CD4-positive, alpha-beta T cell treated with Interleukin-2 at 100 ng/mL for 4 hours (primary cell): ENCODE measurements around the gene CTDSPL2.
"Not testable (repeated sequence)": the region's sequence is repeated elsewhere in the genome, so short reads cannot be mapped to it uniquely, and the experiment has no call there.

ENCODE experiments used
- DNase-seq: peaks from one replicate; pipeline ENCODE4 v3.0.0-alpha.2; 2020; ENCODE audit warnings: low spot score

The CTDSPL2 gene

DNA sequence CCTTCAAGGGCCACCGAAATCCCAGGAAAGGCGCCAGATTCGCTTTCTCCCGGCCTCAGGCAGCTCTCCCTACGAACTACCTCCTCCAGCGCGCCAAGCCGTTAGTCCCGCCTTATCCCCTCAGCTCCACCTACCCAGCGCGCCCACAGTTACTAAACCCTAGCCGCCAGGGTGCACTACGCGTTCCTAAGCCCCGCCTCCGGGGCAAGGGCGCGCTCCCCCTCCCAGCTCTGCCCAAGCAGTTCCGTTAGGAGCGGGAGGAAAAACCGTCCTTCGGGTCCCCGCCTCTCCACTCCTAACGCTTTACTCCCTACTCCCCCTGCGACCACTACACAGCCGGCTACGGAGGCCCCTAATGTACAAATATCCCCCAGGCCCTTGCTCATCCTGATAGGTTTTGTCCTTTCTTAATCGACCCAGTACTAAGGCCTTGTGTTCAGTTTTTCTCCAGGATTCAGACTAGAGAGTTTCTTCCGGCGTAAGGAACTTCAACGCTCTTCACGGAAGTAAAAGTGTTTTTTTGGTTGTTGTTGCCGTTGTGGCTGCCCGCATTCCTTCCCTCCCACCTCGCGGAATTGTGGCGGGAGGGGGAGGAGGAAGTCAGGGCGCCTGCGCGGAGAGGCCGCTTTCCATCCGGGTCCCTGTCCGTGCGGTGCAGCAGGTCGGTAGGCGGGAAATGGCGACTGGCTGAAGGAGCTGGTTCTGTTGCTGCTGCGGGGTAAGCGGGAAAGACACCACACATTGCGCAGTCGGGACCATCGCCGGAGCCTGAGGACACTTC lies at the start of gene CTDSPL2:
CTDSPL2 (plus strand) TSS at position 655 of the 781 bp plus-strand sequence. CDS start 31,386 bp downstream, outside the sequence.
- peak; percentile 94 for DNase-seq

DNA sequence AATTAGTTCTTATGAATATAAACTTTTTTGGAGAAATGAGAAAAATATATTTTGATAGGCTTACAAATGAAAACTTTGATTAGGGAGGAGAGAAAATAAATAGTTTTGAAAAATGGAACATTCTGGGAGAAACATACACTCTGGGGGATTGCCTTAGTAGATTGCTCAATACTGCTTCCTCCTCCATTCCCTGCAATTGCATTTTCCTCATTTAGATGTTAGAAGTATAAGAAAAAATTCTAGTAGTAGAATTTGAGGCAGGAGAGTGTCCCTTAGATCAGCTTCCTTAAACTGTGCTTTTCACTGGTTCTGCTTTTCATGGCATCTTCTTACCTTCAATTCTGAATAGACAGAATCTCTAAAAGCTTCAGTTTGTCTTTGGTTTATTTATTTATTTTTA lies 46.2 kb upstream of the CTDSPL2 start:
- no peak for DNase-seq

DNA sequence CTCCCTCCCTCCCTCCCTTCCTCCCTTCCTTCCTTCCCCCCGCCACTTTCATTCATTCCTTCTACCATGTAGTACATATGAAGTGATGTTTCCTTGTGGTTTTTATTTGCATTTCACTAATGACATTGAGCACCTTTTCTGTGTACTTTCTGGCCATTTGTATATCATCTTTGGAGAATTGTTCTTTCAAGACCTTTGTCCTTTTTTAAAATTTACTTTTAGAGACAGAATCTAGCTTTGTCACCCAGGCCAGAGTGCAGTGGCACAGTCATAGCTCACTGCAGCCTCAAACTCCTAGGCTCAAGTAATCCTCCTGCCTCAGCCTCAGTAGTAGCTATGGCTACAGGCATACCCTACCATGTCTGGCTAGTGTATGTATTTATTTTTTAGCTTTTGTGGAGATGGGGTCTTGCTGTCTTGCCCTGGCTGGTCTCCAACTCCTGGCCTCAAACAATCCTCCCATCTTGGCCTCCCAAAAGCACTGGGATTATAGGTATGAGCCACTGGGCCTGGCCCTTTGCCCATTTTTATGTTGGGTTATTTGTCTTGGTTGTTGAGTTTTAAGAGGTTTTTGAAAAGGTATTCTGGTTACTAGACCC lies 42.0 kb upstream of the CTDSPL2 start:
- no peak for DNase-seq

DNA sequence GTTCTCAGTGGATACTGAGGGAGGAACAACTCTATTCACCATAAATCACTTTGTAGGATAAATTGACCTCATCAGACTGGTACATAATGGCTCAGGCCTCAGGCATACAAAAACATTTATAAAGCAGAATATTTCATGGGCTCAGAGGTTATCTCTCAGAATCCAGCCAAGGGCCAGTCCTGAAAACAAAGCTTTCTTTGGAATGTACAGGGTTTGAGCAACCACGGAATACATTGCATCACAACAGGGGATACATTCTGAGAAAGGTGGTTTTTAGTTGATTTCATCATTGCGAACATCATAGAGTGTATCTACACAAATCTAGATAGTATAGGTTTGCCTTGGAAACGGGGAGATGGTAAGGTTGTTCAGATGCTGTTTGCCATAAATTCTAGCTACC lies 33.4 kb upstream of the CTDSPL2 start:
- no peak for DNase-seq

DNA sequence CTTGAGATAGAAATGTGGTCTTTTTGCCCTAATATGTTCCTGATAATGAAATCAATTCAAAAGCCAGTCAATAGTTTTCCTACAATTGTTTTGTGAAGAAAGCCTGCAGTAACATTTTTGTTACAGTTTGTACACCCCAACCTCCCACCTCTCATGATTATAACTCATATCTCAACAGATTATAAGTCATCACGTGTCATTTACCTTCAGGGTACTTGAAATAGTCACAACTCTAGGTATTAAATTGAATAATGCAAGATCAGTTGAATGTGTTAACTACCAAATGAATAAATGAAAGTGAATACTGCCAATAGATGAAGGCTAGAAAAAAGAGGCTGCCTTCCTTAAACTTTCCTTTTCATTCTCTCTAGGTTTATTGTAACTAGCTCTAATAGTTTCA lies 32.9 kb upstream of the CTDSPL2 start:
- no peak for DNase-seq

DNA sequence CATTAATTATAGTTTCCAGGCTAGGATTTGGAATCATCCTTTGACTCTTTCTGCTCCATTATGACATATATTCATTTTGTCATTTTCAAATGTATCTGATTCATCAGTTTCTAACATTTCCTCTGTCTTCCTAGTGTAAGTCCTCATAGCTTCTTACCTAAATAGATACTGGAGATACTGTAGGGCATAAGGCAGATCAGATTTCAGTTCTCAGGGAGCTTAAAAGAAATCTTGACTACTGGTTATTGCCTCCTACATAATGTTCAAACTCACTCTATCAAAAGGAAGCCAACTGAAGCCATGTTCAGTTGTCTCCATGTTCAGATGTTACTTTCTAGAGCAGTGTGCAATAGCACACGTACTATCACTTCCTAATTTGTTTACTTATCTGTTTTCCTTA lies 29.6 kb upstream of the CTDSPL2 start:
- no peak for DNase-seq

DNA sequence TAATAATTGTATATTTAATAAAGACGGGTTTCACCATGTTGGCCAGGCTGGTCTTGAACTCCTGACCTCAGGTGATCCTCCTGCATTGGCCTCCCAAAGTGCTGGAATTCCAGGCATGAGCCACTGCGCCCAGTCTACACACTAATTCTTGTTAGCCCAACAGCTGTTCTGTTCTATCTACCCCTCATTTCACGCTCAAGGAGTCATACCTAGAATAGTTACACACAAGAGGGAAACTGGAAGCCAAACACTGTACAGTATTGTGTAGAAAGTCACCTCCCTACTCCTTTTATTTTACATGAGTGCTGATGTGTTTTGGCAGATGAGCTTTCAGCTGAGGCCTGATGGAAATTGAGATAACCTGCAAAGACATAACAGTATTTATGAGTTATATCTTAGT lies 13.4 kb upstream of the CTDSPL2 start:
- DNase-seq = no peak

DNA sequence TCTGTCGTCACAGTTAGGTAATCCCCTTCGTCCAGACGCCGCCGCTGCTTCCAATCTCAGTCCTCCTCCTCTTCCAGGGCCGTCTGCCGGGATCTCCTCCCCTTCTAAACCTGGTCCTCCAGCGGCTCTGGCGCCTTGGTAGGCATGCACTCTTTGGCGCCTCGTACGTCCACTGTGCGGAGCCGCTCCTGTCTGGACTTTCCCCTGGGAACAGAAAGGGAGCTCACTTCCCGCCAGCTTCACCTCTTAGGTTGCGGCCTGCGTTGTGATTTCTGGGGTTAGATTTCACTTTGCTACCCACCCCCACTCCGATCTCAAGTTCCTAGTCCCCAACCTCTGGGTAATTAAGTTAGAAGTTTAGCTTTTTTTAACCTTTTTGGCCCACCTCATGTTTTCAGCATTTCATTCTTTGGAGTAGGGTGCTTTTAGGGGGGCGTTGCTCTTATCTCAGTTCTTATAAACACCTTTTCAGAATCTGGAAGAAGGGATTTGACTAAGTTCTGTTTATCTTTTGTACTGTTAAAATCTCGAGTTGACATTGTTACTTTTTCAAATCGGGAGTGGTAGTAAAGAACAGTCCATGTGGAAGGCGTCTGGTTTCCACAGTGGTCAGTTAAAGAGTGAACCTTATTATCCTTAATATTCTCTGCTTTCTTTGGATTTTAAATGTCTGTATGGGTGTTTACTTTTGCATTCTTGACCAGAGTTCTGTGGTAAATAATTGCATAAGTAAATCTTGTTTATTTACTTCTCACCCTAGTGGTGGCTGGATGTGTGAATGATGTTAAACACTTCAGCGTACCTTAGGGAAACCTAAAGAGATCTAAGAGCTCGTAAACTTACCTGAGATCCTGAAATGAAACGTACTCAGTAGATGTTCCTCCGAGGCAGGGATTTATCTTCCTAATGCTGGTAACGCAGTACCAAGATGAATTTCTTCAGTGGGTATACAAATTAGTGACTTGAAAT lies 611 bp downstream of the CTDSPL2 start:
- peak; percentile 15 for DNase-seq

DNA sequence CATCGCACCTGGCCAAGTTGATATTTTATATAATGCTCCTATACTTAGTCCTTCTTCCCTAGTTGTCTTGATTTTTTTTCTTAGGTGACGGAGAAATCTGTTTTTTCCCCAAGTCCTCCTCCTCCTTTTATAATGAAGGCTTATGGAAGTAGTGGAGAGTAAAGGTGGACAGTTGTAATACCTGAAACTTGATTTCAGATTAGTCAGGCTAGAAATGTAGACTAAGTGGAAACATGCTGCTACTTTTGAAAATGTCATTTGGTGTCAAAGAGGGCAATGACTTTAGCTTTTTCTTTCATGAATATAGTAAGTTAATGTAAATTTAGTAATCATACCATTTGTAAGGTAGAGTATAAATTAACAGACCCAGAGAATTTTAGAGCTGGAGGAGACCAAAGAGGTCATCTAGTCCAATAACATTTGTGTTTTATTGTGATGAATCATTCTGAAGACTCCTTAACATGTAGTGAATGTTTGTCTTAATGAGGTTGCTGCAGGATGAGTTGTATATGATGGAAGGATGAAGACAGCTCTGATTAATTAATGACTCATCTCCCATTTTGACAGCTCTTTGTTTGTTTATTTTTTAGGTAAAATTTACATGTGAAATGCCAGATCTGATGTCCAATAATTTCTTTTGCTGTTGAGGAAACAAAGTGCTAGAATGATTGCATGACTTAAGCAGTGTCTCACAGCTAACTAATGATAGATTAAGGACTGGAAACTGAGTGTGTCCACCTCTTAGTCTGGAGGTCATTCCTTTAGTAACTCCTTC lies 8.7 kb downstream of the CTDSPL2 start:
- peak; percentile 28 for DNase-seq

DNA sequence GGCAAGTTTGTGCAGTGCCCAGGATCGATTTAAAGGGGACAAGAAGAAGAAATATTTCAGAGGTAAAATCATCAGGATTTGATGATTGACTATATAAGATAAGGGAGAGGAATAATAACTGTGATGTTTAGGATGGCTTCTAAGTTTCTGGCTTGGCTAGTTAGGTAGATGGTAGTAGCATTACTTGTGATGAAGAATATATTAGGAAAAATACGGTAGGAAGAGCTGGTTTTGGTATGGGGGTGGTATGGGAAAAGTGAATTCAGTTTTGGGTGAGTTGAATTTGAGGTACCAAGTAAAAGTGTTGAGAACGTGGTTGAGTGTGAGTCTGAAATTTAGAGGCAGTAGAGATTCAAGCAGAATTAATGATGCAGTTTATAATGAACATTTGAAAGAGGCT lies 11.0 kb downstream of the CTDSPL2 start:
- no peak for DNase-seq

DNA sequence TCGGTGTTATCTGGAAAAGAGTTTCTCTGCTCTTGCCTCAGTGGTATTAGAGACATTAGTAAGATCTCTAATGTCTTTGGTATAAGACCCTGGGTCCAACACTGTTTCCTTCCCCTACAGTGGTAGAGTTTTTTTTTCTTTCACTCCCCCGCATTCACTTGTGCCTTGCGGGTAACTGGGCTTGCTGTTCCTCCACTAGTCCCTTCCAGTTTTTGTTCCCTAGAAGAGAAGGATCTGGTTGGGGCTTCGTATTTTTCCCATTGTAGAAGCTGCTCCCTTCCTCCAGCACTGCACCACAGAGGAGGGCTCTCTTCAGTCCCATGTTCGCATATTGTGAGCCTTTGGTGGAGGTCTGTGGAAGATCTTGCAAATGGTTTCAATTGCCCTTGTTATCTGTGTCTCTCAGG lies 13.7 kb downstream of the CTDSPL2 start:
- DNase-seq = no peak

DNA sequence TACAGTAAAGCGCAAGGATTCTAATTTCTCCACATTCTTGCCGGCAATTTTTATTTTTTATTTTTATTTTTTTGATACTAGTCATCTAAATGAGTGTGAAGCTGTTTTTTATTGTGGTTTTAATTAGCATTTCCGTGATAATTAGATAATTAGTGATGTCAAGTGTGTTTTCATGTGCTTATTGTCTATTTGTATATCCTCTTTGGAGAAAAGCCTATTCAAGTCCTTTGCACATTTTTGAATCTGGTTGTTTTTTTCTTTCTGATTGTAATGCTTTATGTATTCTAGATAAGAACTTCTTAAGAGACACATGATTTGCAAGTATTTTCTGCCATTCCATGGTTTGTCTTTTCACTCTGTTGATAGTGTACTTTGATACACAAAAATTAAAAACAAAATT lies 16.1 kb downstream of the CTDSPL2 start:
- no peak for DNase-seq

DNA sequence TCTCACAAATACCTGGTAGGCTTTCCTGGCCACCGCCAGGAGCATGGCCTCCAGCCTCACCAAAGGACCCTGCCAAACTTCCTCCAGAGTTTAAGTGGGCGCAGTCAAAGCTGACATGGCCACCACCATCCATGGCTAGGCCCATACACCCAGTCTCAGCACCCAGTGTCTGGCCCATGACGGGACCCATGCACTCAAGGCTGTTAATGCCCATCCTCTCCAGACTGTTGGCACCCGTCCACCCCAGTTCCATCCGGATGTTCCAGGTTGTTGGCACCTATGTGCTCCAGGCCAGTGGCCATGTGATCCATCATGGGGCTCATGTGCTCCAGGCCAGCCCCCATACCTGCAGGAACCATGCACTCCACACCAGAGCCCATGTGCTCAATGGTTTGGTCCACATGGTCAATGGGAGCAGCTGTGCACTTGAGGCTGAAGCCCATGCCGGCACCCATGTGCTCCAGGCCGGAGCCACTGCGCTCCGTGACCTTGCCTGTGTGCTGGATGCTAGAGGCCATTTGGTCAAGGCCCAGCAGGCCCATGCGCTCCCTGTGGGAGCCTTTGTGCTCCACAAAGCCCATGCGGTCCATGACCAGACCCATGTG lies 20.4 kb downstream of the CTDSPL2 start:
- DNase-seq = no peak

DNA sequence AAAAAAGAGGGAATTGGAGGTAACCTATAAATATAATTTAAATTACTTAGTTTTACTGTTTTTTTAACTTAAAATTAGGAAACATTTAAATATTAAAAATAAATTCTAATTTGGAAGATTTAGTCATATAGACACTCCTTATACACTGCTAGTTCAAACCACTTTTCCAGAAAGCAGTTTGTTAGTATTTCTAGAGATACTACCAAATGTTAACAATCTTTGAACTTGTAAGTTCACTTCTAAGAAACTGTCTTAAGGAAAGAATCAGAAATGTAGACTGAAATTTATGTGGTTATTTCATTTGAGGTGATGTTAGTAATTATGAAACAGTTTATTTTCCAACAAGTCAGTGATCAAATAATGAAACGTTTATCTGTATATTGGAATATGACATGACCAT lies 22.7 kb downstream of the CTDSPL2 start:
- no peak for DNase-seq

DNA sequence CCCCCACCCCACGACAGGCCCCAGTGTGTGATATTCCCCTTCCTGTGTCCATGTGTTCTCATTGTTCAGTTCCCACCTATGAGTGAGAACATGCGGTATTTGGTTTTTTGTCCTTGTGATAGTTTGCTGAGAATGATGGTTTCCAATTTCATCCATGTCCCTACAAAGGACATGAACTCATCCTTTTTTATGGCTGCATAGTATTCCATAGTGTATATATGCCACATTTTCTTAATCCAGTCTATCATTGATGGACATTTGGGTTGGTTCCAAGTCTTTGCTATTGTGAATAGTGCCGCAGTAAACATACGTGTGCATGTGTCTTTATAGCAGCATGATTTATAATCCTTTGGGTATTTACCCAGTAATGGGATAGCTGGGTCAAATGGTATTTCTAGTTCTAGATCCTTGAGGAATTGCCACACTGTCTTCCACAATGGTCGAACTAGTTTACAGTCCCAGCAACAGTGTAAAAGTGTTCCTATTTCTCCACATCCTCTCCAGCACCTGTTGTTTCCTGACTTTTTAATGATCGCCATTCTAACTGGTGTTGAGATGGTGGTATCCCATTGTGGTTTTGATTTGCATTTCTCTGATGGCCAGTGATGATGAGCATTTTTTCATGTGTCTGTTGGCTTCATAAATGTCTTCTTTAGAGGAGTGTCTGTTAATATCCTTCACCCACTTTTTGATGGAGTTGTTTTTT lies 26.3 kb downstream of the CTDSPL2 start:
- not testable (repeated sequence) for DNase-seq

DNA sequence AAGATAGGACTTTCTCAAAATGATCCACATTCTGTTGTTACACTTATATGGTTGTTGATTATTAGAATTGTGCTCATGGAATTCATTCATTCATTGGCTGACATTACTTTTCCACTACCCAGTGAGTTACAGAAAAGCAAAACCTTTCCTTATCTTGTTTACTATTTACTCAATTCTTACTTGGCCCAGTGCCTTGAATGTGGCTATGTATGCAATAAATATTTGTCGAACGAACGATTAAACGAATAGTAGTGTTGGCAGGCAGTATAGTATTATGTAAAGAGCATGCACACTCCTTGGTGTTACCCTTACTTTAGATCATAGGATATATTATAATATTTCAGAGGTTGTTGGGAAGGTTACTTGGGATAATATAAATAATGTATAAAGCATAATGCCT lies 31.0 kb downstream of the CTDSPL2 start:
- DNase-seq = no peak

DNA sequence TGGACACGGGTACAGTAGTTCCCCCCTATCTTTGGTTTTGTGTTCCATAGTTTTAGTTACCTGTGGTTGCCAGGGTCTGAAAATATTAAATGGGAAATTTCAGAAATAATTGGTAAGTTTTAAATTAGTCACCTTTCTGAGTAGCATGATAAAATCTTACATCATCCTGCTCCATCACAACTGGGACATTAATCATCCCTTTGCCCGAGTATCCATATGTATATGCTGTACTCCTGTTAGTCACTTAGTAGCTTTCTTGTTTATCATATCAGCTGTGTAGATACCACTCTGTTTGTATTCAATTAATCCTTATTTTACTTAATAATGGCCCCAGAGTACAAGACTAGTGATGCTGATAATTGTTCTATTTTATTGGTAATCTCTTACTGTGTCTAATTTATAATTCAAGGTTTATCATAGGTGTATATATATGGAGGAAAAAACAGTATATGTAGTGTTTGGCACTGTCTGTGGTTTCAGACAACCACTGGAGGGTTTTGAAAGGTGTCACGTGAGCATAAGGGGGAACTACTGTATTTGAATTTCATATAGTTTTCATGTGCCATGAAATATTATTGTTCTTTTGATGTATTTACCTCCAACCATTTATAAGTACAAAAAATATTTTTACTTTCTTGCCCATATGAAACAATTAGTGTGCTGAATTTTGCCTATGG lies 41.4 kb downstream of the CTDSPL2 start:
- DNase-seq = peak; percentile 46

DNA sequence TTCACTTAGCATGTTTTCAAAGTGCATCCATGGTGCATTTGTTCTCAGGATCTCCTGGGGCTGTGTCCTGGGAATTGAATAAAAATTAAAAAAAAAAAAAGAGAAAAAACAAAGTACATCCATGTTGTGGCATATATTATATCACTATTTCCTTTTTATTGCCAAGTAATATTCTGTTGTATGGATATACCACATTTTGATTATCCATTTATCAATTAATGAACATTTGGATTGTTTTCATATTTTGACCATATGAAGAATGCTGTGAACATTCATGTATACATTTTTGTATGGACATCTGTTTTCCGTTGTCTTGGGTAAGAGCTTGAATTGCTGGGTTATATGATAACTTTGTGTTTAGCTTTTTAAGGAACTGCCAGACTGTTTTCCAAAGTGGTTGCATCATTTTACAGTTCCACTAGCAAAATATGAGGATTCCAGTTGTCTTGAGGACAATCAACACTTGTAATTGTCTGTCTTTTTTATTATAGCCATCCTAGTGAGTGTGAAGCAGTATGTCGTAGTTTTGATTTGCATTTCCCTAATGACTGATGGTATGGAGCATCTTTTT lies 44.5 kb downstream of the CTDSPL2 start:
- no peak for DNase-seq

DNA sequence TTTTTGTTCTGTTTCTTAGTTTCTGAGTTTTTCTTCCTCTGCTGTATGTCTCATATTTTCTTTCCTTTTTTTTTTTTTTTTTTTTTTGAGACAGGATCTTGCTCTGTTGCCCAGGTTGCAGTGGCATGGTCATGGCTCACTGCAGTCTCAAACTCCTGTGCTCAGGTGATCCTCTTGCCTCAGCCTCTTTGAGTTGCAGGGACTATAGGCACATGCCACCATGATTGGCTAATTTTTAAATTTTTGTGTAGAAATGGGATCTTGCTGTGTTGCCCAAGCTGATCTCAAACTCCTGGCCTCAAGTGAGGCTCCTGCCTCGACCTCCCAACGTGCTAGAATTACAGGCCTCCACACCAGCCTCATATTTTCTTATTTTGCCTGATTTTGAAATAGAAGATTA lies 51.9 kb downstream of the CTDSPL2 start:
- DNase-seq = no peak

DNA sequence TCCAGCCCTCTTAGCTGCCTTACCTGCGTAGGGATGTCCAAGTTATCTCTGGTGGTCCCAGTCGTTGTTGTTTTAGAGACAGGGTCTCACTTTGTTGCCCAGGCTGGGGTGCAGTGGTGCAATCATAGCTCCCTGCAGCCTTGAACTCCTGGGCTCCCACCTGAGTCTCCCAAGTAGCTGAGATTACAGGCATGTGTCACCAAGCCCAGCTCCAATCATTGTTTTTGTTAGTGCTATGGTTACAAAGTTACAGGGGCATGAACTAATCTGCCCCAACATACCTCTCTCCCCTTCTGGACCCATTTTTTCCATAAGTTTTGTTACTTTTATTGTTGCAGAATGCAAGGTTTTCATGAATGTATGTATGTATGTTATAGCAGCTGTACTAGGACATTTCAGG lies 54.7 kb downstream of the CTDSPL2 start:
- no peak for DNase-seq
